A549 (cell line): ENCODE results near the gene RHO.

Experiments used
- CBX2 ChIP-seq: fragments of 200-600 bp; sonication (generic); IDR thresholded peaks from 2 replicates; pipeline ENCODE4 v1.6.1; 2016; ENCODE audit warnings: low read depth, mild to moderate bottlenecking, borderline replicate concordance
- CHD2 ChIP-seq: fragments of 150-350 bp; IDR thresholded peaks from 2 replicates; pipeline ENCODE4 v1.6.1; 2014; ENCODE audit warnings: low read length; ENCODE audit not compliant: partially characterized antibody
- CTCF ChIP-seq: fragments of >200 bp; sonication (Bioruptor Twin); formaldehyde crosslinking; IDR thresholded peaks from 3 replicates; pipeline ENCODE4 v1.5.1; 2016
- MAFK ChIP-seq: fragments of 450-650 bp; IDR thresholded peaks from 2 replicates; pipeline ENCODE4 v1.6.1; 2014; ENCODE audit not compliant: partially characterized antibody
- PBX3 ChIP-seq: IDR thresholded peaks from 2 replicates; pipeline ENCODE4 v1.6.1; 2012
- REST ChIP-seq: fragments of 200-600 bp; sonication (generic); IDR thresholded peaks from 2 replicates; pipeline ENCODE4 v1.6.1; 2016; ENCODE audit warnings: antibody characterized with exemption, mild to moderate bottlenecking, moderate library complexity
- ZNF302 ChIP-seq: fragments of 250-450 bp; sonication (Bioruptor Pico); IDR thresholded peaks from 2 replicates; pipeline ENCODE4 v1.9.0; 2021; ENCODE audit warnings: inconsistent platforms, mild to moderate bottlenecking, moderate library complexity
- ZSCAN20 ChIP-seq: fragments of 250-450 bp; sonication (Bioruptor Pico); IDR thresholded peaks from 2 replicates; pipeline ENCODE4 v1.8.0; 2022; ENCODE audit warnings: mild to moderate bottlenecking, moderate library complexity
- TF ChIP-seq, protein P1 (sequence below): fragments of >200 bp; sonication (Bioruptor Twin); formaldehyde crosslinking; IDR thresholded peaks from 3 replicates; pipeline ENCODE4 v1.6.1; 2016
- TF ChIP-seq, protein P2 (sequence below): fragments of 250-450 bp; sonication (Bioruptor Pico); IDR thresholded peaks from 2 replicates; pipeline ENCODE4 v1.5.0; 2020; ENCODE audit warnings: low read depth, mild to moderate bottlenecking, moderate library complexity

DNA sequence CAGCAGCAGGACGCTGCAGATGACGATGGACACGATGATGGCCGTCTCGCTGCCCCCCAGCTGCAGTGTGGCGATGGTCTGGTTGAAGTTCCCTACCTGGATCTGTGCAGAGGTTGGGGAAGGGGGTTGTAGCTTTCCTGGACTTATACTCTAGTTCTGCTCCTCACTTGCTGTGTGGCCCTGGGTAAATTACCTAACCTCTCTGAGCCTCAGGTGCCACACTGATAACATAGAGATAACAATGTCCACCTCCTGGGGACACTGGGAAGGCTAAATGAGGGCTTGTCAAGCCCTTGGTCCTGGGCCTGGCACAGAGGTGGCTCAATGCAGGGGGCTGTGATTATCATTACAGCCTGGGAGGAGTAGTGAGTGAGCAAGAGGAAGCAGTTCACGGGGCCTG, 41.4 kb downstream of the RHO start:
- no peak for TF ChIP-seq CTCF
- TF ChIP-seq ZSCAN20 = no peak
- no peak for TF ChIP-seq CBX2
- no peak for TF ChIP-seq REST
- no peak for TF ChIP-seq MAFK
- TF ChIP-seq ZNF302 (CRISPR knock-in tag) = no peak
- TF ChIP-seq PBX3 = no peak
- TF ChIP-seq, protein P1, sequence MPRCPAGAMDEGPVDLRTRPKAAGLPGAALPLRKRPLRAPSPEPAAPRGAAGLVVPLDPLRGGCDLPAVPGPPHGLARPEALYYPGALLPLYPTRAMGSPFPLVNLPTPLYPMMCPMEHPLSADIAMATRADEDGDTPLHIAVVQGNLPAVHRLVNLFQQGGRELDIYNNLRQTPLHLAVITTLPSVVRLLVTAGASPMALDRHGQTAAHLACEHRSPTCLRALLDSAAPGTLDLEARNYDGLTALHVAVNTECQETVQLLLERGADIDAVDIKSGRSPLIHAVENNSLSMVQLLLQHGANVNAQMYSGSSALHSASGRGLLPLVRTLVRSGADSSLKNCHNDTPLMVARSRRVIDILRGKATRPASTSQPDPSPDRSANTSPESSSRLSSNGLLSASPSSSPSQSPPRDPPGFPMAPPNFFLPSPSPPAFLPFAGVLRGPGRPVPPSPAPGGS = no peak
- TF ChIP-seq, protein P2, sequence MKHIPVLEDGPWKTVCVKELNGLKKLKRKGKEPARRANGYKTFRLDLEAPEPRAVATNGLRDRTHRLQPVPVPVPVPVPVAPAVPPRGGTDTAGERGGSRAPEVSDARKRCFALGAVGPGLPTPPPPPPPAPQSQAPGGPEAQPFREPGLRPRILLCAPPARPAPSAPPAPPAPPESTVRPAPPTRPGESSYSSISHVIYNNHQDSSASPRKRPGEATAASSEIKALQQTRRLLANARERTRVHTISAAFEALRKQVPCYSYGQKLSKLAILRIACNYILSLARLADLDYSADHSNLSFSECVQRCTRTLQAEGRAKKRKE (CRISPR knock-in tag) = no peak
- no peak for TF ChIP-seq CHD2
